A673 (cell line): Measurements from ENCODE around the gene POMGNT2.

ENCODE experiments used
- EZH2 ChIP-seq: fragments of 200-600 bp; sonication (generic); IDR thresholded peaks from 2 replicates; pipeline ENCODE4 v1.6.1; 2017; ENCODE audit warnings: borderline replicate concordance, low read depth, mild to moderate bottlenecking, mixed read lengths, antibody characterized with exemption, low read length; ENCODE audit not compliant: poor library complexity, severe bottlenecking
- TF ChIP-seq, protein P1 (sequence below): fragments of 300-800, 200-600 bp; sonication (generic); conservative IDR thresholded peaks from 2 replicates; pipeline ENCODE4 v1.5.1; 2017; ENCODE audit warnings: low read depth, mild to moderate bottlenecking, antibody characterized with exemption, low read length, moderate library complexity, mixed read lengths

DNA sequence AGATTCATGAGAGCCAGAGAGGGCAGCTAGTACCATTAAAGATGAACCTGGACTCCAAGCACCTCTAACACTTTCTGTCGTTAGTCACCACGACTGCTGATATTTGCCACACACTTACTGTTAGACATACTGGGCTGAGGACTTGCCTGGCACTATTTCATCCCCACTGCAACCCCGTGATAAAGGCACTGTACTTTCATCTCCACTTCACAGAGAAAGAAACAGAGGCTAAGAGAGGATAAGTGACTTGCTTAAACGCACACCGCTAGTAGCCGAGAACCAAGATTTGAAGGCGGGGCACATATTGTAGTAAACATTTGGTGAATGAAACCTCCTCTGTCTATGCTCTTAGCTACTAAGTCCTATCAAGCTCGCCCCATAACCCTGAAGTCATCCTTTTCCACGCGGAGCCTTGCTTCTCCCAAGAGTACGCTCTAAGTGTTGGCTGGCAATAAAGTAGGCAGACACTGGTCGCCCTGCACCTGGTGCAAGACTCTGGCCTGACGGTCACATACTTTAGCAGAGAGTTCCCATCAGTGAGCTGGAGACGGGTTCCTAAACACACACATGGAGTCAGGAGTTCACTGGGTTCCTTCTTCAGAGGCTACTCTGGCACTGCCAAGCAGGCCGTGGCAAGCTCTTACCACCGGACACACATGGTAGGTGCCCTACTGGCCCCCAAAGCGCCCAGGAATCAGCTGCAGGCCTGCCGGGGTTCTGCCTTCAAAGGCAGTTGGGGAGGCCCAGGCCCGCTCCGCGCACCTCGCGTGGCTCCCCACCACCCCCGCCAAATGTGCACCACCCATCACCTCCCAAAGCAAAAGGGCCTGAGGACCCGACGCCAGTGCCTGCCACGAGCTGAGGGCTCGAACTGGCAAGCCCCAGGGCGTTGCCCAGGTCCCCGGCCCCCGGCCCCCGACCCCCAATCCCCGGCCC lies 951 bp downstream of the POMGNT2 start:
- TF ChIP-seq, protein P1, sequence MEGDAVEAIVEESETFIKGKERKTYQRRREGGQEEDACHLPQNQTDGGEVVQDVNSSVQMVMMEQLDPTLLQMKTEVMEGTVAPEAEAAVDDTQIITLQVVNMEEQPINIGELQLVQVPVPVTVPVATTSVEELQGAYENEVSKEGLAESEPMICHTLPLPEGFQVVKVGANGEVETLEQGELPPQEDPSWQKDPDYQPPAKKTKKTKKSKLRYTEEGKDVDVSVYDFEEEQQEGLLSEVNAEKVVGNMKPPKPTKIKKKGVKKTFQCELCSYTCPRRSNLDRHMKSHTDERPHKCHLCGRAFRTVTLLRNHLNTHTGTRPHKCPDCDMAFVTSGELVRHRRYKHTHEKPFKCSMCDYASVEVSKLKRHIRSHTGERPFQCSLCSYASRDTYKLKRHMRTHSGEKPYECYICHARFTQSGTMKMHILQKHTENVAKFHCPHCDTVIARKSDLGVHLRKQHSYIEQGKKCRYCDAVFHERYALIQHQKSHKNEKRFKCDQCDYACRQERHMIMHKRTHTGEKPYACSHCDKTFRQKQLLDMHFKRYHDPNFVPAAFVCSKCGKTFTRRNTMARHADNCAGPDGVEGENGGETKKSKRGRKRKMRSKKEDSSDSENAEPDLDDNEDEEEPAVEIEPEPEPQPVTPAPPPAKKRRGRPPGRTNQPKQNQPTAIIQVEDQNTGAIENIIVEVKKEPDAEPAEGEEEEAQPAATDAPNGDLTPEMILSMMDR = no peak
- no peak for TF ChIP-seq EZH2
